Trophoblast cell (in vitro differentiated cells and primary cell): Measurements from ENCODE around the gene DEAF1.

Experiments
- DNase-seq, 2 donors: peaks; one replicate each; pipeline ENCODE4 v3.0.0-alpha.2; 2016
- H2AFZ ChIP-seq: 2 replicates; pipeline ENCODE4 v1.6.1; 2013; ENCODE audit warnings: low read length, moderate library complexity, mild to moderate bottlenecking; ENCODE audit not compliant: insufficient read depth, poor library complexity
- H2AK5ac ChIP-seq: 2 replicates; pipeline ENCODE4 v1.6.1; 2013; ENCODE audit warnings: mild to moderate bottlenecking, low read length
- H2BK120ac ChIP-seq: 2 replicates; pipeline ENCODE4 v1.6.1; 2013; ENCODE audit warnings: low read length, mild to moderate bottlenecking, moderate library complexity; ENCODE audit not compliant: insufficient read depth, poor library complexity
- H2BK12ac ChIP-seq: 2 replicates; pipeline ENCODE4 v1.6.1; 2013; ENCODE audit warnings: mild to moderate bottlenecking, low read length, moderate library complexity
- H2BK5ac ChIP-seq: 2 replicates; pipeline ENCODE4 v1.6.1; 2013; ENCODE audit warnings: low read length, low read depth, moderate library complexity, mild to moderate bottlenecking; ENCODE audit not compliant: poor library complexity
- H3K14ac ChIP-seq: 2 replicates; pipeline ENCODE4 v1.6.1; 2013; ENCODE audit warnings: mild to moderate bottlenecking, low read length
- H3K18ac ChIP-seq: 2 replicates; pipeline ENCODE4 v1.6.1; 2013; ENCODE audit warnings: mild to moderate bottlenecking, low read length
- H3K23ac ChIP-seq: 2 replicates; pipeline ENCODE4 v1.6.1; 2013; ENCODE audit warnings: low read length
- H3K27ac ChIP-seq: 2 replicates; pipeline ENCODE4 v1.5.1; 2013; ENCODE audit warnings: low read depth, mild to moderate bottlenecking, inconsistent platforms, low read length, moderate library complexity
- H3K27me3 ChIP-seq: 2 replicates; pipeline ENCODE4 v1.6.1; 2013; ENCODE audit warnings: inconsistent platforms, mild to moderate bottlenecking, low read length, moderate library complexity; ENCODE audit not compliant: insufficient read depth
- H3K36me3 ChIP-seq, 2 experiments: 1 replicate in 1 of 2; 2 replicates in 1 of 2; pipeline ENCODE4 v1.6.1; 2013; ENCODE audit warnings: low read length in 2 of 2, mild to moderate bottlenecking in 2 of 2, moderate library complexity in 1 of 2; ENCODE audit not compliant: insufficient read depth in 2 of 2, control insufficient read depth in 1 of 2
- H3K4ac ChIP-seq: 2 replicates; pipeline ENCODE4 v1.6.1; 2013; ENCODE audit warnings: low read depth, mild to moderate bottlenecking, low read length, moderate library complexity
- H3K4me1 ChIP-seq, 2 experiments: 1 replicate in 1 of 2; 2 replicates in 1 of 2; pipeline ENCODE4 v1.6.1; 2013; ENCODE audit warnings: low read length in 2 of 2, mild to moderate bottlenecking in 2 of 2, moderate library complexity in 1 of 2; ENCODE audit not compliant: insufficient read depth in 2 of 2, control insufficient read depth in 1 of 2
- H3K4me2 ChIP-seq: 2 replicates; pipeline ENCODE4 v1.6.1; 2013; ENCODE audit warnings: inconsistent platforms, mild to moderate bottlenecking, low read length, moderate library complexity
- H3K4me3 ChIP-seq: 2 replicates; pipeline ENCODE4 v1.5.1; 2013; ENCODE audit warnings: mild to moderate bottlenecking, low read depth, low read length, inconsistent platforms
- H3K79me1 ChIP-seq: one replicate; pipeline ENCODE4 v1.6.1; 2013; ENCODE audit warnings: low read length
- H3K79me2 ChIP-seq: 2 replicates; pipeline ENCODE4 v1.6.1; 2013; ENCODE audit warnings: low read length, mild to moderate bottlenecking; ENCODE audit not compliant: control insufficient read depth, insufficient read depth, poor library complexity
- H3K9ac ChIP-seq: 2 replicates; pipeline ENCODE4 v1.6.1; 2013; ENCODE audit warnings: mild to moderate bottlenecking, low read length
- H3K9me3 ChIP-seq: 2 replicates; pipeline ENCODE4 v1.6.1; 2013; ENCODE audit warnings: low read depth, mild to moderate bottlenecking, control low read depth, inconsistent platforms, low read length; ENCODE audit not compliant: insufficient read depth
- H4K12ac ChIP-seq: 2 replicates; pipeline ENCODE4 v1.6.1; 2013; ENCODE audit warnings: low read depth, mild to moderate bottlenecking, low read length, moderate library complexity
- H4K8ac ChIP-seq: 2 replicates; pipeline ENCODE4 v1.6.1; 2013; ENCODE audit warnings: low read depth, mild to moderate bottlenecking, low read length, moderate library complexity
- H4K91ac ChIP-seq: one replicate; pipeline ENCODE4 v1.6.1; 2013; ENCODE audit warnings: low read depth, mild to moderate bottlenecking, low read length, moderate library complexity
- WGBS: extraction: QIAGEN DNeasy Blood & Tissue Kit; methylation state at CpG from one replicate; pipeline ENCODE4 v1.1.7; 2013; ENCODE audit warnings: missing lambda C conversion rate; ENCODE audit not compliant: insufficient read length, insufficient coverage; ENCODE audit errors: extremely low coverage; 5-methylcytosine and 5-hydroxymethylcytosine counted together

DEAF1 gene

DNA sequence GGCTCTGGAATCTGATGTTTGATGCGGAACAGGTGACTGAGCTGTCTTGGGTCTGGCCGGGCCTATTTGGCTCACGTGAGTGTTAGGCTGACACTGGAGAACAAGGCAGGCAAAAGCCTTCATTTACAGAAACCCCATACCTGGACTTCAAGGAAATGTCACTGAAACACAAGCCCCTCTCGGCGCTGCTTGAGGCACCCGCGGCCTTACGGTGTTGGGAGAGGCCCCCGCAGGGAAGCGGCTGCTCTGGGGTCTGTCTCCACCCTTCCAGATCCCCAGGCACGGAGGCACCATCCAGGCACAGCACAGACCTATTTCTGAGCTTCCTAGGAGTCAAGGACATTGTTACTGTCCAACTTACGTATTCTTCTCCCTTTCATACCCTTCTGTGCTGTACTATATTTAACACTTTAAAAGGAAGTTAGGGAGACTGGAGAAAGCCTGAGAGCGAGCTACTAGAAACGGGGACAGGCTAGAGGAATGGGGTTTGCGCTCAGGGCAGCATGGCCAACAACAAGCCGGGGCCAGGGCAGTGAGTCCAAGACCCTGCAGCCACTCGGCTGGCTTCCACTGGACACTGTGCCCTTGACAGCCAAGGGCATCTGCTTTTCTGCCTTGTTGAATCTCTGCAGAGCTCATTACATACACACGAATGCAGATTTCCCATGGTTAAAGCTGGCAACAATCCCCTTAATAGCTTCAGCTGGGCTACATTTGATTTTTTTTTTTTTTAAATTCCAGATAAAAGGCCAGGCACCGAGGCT is 34.2 kb downstream of the DEAF1 start:
- Histone ChIP-seq H3K4me2 (no peak overlapping the region), H2AFZ (no peak overlapping the region), H3K27me3 (no peaks in the 10 kb centered on the region), H3K79me2 (no peaks in the 10 kb centered on the region), H4K8ac (no peak overlapping the region), H3K4me3 (no peak overlapping the region), H4K91ac (no peak overlapping the region), H3K9me3 (peaks cover 4% of the 10 kb centered on the region), H2BK5ac (no peak overlapping the region), H2BK120ac (no peak overlapping the region), H3K4ac (no peak overlapping the region), H3K9ac (no peak overlapping the region), H3K36me3 (peaks cover 48 to 49% of the 10 kb centered on the region in 2 experiments), H3K79me1 (no peaks in the 10 kb centered on the region), H3K18ac (no peak overlapping the region), H3K14ac (no peak overlapping the region), H4K12ac (no peak overlapping the region), H2BK12ac (no peak overlapping the region), H3K23ac (no peak overlapping the region), H3K4me1 (no peaks in the 10 kb centered on the region), H3K27ac (no peak overlapping the region), H2AK5ac (no peak overlapping the region)
- WGBS: no CpG with 5 or more reads among the region's 19 CpGs
- DNase-seq: no peak

DNA sequence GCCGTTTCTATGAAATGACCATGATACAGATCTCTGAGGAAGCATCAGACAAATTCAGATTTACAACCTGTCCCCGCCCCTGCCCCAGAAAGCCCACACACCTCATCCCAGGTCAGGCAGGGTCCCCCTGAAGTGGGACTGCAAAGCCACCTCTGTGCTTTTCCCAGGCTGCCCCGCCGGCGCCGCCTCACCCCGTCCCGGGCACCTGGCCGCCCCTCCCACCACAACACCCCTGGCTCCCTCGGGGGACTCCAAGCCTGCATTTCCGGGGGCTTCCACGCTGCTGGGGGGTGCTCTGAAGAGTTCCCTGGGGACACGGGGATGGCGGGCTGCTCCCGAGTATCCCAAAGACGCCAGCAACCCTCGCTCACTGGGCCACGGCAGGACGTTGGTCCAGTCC is 34.7 kb downstream of the DEAF1 start:
- no peak for DNase-seq
- no peak overlapping the region for H3K4me2 ChIP-seq
- no peak overlapping the region for H2AK5ac ChIP-seq
- no peak overlapping the region for H2BK5ac ChIP-seq
- no peak overlapping the region for H2AFZ ChIP-seq
- H3K23ac ChIP-seq: no peak overlapping the region
- no CpG with 5 or more reads among the region's 19 CpGs for WGBS
- H3K18ac ChIP-seq: no peak overlapping the region
- no peaks in the 10 kb centered on the region for H3K79me1 ChIP-seq
- no peaks in the 10 kb centered on the region for H3K79me2 ChIP-seq
- no peak overlapping the region for H2BK12ac ChIP-seq
- no peak overlapping the region for H3K4me3 ChIP-seq
- H3K4me1 ChIP-seq: no peaks in the 10 kb centered on the region
- H3K4ac ChIP-seq: no peak overlapping the region
- no peak overlapping the region for H3K9ac ChIP-seq
- no peaks in the 10 kb centered on the region for H3K9me3 ChIP-seq
- no peak overlapping the region for H4K91ac ChIP-seq
- H4K12ac ChIP-seq: no peak overlapping the region
- H3K27ac ChIP-seq: no peak overlapping the region
- no peak overlapping the region for H2BK120ac ChIP-seq
- no peak overlapping the region for H3K14ac ChIP-seq
- no peaks in the 10 kb centered on the region for H3K27me3 ChIP-seq
- H4K8ac ChIP-seq: no peak overlapping the region
- peaks cover 45% of the 10 kb centered on the region in 2 experiments for H3K36me3 ChIP-seq

DNA sequence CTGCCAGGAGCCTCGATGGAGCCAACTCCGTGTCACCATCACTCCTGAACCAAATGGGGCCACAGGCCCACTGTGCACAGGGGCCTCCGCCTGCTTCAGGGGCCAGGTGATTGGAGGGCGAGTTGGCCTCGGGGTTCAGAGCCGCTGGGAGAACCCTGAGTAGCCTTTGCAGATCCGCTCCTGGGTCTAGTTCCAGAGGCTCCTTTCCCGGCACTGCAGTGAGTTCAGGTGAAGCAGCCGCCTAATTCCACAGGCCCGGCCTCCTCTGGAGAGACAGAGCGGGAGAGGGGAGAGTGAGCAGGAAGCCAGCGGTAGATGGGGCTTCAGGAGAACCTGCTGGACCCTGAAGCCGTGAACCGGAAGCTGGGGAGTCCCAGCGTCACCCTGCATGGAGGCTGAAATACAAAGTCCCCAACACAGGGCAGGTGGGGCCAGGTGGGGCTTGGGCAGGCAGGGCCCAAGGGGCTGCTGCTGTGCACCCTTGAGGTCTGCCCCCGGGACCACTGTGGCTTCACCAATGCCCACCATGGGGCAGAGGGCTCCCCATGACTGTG is 35.4 kb downstream of the DEAF1 start:
- Histone ChIP-seq H4K8ac (no peak overlapping the region), H4K91ac (no peak overlapping the region), H3K27ac (no peak overlapping the region), H3K4me1 (no peaks in the 10 kb centered on the region), H3K4me3 (no peak overlapping the region), H3K23ac (no peak overlapping the region), H2AFZ (no peak overlapping the region), H3K9ac (no peak overlapping the region), H3K18ac (no peak overlapping the region), H2BK120ac (no peak overlapping the region), H2BK12ac (no peak overlapping the region), H3K36me3 (peaks cover 44 to 49% of the 10 kb centered on the region in 2 experiments), H3K4me2 (no peak overlapping the region), H2BK5ac (no peak overlapping the region), H2AK5ac (no peak overlapping the region), H3K4ac (no peak overlapping the region), H3K9me3 (no peaks in the 10 kb centered on the region), H3K79me1 (no peaks in the 10 kb centered on the region), H4K12ac (no peak overlapping the region), H3K79me2 (no peaks in the 10 kb centered on the region), H3K14ac (no peak overlapping the region), H3K27me3 (no peaks in the 10 kb centered on the region)
- no peak for DNase-seq
- WGBS: no CpG with 5 or more reads among the region's 16 CpGs

DNA sequence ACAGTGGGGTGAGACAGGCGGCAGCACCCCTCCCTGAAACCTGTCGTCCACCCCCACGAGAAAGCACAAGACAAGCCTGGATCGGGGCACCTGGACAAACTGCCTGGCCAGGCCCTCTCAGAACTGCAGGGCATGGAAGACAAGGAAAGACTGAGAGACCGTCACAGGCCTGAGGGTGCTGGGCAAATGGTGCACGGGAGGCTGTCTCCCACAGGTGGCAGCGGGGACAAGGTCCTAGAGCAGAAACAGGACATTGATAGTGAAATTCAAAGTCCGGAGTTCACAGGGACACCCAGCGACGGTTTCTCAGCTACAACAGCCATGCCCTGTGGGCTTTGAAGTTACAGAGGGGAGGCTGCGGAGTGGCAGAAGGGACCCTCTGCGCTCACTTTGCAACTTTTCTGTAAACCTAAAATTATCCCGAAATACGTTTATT is 37.3 kb downstream of the DEAF1 start:
- no peak overlapping the region for H3K14ac ChIP-seq
- H2BK120ac ChIP-seq: no peak overlapping the region
- no peak overlapping the region for H3K18ac ChIP-seq
- H4K12ac ChIP-seq: no peak overlapping the region
- H3K9me3 ChIP-seq: peaks cover 1% of the 10 kb centered on the region
- no peak overlapping the region for H3K4me3 ChIP-seq
- no peak for DNase-seq
- no peaks in the 10 kb centered on the region for H3K79me1 ChIP-seq
- no peaks in the 10 kb centered on the region for H3K27me3 ChIP-seq
- H4K91ac ChIP-seq: no peak overlapping the region
- H3K4me2 ChIP-seq: no peak overlapping the region
- H3K36me3 ChIP-seq: peaks cover 43 to 45% of the 10 kb centered on the region in 2 experiments
- H3K79me2 ChIP-seq: no peaks in the 10 kb centered on the region
- no peak overlapping the region for H4K8ac ChIP-seq
- no peak overlapping the region for H3K27ac ChIP-seq
- H3K23ac ChIP-seq: no peak overlapping the region
- WGBS: 100% methylated on average over 2 of the region's 14 CpGs
- H2BK5ac ChIP-seq: no peak overlapping the region
- H2AFZ ChIP-seq: no peak overlapping the region
- H2BK12ac ChIP-seq: no peak overlapping the region
- H2AK5ac ChIP-seq: no peak overlapping the region
- no peak overlapping the region for H3K4ac ChIP-seq
- H3K4me1 ChIP-seq: no peaks in the 10 kb centered on the region
- no peak overlapping the region for H3K9ac ChIP-seq
